Measurements from ENCODE around the gene RHOD. TPM values are rescaled to one million over a fixed set of nuclear protein-coding genes. Genes with fewer than 3 reads are reported as not detected.

Gene RHOD
- total and polyA plus RNA-seq, 10 of the 15 experiments (the other 5 are each of a cell fraction or from before 2014, with no cell fraction given), result 0.15 to 2.6 (median 1.9) TPM; not detected in 2

DNA sequence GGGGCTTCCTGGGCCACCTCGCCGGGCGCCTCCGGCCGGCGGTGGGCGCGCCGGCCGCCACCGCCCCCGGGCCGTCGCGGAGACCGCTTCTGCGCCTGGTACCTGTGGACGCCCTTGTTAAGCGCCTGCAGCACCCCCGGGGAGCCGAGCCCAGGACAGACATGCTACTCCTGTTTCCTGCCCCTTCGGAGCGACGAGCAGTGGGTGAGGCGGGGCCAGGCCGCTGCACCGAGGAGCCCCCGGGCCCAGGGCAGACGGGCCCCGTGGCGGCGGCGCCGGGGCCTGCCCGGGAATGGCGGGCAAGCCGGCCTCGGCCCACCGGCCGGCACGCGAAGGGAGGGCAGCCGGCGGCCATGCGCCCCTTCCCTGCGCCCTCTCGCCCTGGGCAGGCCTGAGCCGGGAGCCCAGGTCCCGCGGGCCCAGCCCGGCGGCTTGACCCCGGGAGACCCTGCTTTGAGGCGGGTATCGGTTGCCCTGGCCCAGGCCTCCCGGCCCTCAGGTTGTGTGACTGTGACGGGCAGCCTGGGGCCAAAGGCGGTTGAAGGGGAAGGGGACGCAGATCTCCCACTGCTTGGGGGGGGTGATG is 61.6 kb downstream of the RHOD start:
- no peaks in the 10 kb centered on the region for H3K9me3 ChIP-seq (replicated peaks; ENCODE audit: control insufficient read depth, insufficient read depth, low read length)
- in situ Hi-C loops (cut with MboI), result no loop called here
- intact Hi-C loops (cut with micrococcal nuclease; ENCODE audit: unreplicated experiment), result loop anchor here (5.0 kb wide), 1 partner anchor 36 kb away; no protein-coding TSS in a partner anchor
- BruUV-seq (replicated peaks), result no TSS peak
- ATAC-seq (peak; percentile 26), FAIRE-seq (no peak), DNase-seq (ENCODE audit: low read depth, low spot score) (no peak)
- H3K36me3 ChIP-seq (ENCODE audit: control insufficient read depth in 2 of 2, insufficient read depth in 2 of 2, low read length in 1 of 2), result peaks cover 0 to 4% of the 10 kb centered on the region in 2 experiments; a peak in 1 of 4 replicates
- peaks cover 41% of the 10 kb centered on the region for H3K79me2 ChIP-seq (ENCODE audit: control insufficient read depth, insufficient read depth, low read length)
- H3K27ac ChIP-seq (ENCODE audit: control insufficient read depth, insufficient read depth), result peak overlapping the region; percentile 94
- peaks cover 30% of the 10 kb centered on the region for H3K4me1 ChIP-seq (ENCODE audit: control insufficient read depth, insufficient read depth, low read length)
- H2AFZ ChIP-seq (ENCODE audit: control insufficient read depth, low read depth, low read length), result peak overlapping the region; percentile 86
- ChIA-PET RAD21 (ENCODE audit: unreplicated experiment) (interaction anchor here (0.8 to 1.2 kb wide), 5 partner anchors 12 to 255 kb away, joined by 3 to 11 read pairs (median 3); partner anchors contain the start of gene CLCF1), CTCF (interaction anchor here (1.0 to 2.9 kb wide), 7 partner anchors 11 to 235 kb away, joined by 3 to 12 read pairs (median 4); partner anchors contain the start of gene POLD4), POLR2A (interaction anchor here (1.0 kb wide), 2 partner anchors 122 to 170 kb away, joined by 3 to 4 read pairs; no protein-coding TSS in a partner anchor), SMC1A (ENCODE audit: uncharacterized antibody, unreplicated experiment) (interaction anchor here (1.0 to 2.0 kb wide), 3 partner anchors 18 to 47 kb away, joined by 3 to 4 read pairs (median 4); no protein-coding TSS in a partner anchor)
- H4K20me1 ChIP-seq (ENCODE audit: control insufficient read depth, insufficient read depth), result no peaks in the 10 kb centered on the region
- H3K9ac ChIP-seq (ENCODE audit: control insufficient read depth, insufficient read depth, low read length), result peak overlapping the region; percentile 88
- WGBS (ENCODE audit: insufficient coverage, insufficient replicate concordance, low lambda C conversion rate, missing lambda C conversion rate), result under 1% methylated on average over 50 of the region's 59 CpGs
- peak overlapping the region; percentile 88 for H3K4me2 ChIP-seq (ENCODE audit: control insufficient read depth, insufficient read depth)
- H3K27me3 ChIP-seq (replicated peaks in 1 of 2; ENCODE audit: control insufficient read depth in 2 of 2, insufficient read depth in 2 of 2, low read length in 1 of 2), result no peaks in the 10 kb centered on the region
- H3K4me3 ChIP-seq, result peak overlapping the region; percentile 54
- TF ChIP-seq YY1 (IDR thresholded peaks at IDR 0.05; ENCODE audit: low read depth, low read length) (peak; percentile 82), POLR2A (IDR thresholded peaks at IDR 0.05; ENCODE audit: low read depth, low read length) (peak; percentile 79), LARP7 (IDR thresholded peaks at IDR 0.05) (peak; percentile 83), BHLHE40 (IDR thresholded peaks at IDR 0.05; ENCODE audit: borderline replicate concordance in 1 of 2, low read depth in 2 of 2, low read length in 1 of 2) (peak in 1 of 2 experiments; percentile 38; a peak in 1 of 4 replicates), POU2F2 (IDR thresholded peaks at IDR 0.05; ENCODE audit: borderline replicate concordance, low read depth, low read length) (peak; percentile 18; the same call in 1 of the 3 replicates), NR2F1 (conservative IDR thresholded peaks at IDR 0.05) (peak; percentile 88), DPF2 (IDR thresholded peaks at IDR 0.05) (peak; percentile 68), IKZF1 (conservative IDR thresholded peaks at IDR 0.05) (peak; percentile 80), MYC (IDR thresholded peaks at IDR 0.05; ENCODE audit: insufficient read depth, insufficient read length, insufficient replicate concordance, low read length, severe bottlenecking) (peak; percentile 37), MXI1 (IDR thresholded peaks at IDR 0.05; ENCODE audit: low read depth, low read length) (0 out of 2 replicates have a peak, but pooled peaks have one; percentile 8), KLF5 (IDR thresholded peaks at IDR 0.05; ENCODE audit: partially characterized antibody) (no peak)
- TF ChIP-seq, protein P1, sequence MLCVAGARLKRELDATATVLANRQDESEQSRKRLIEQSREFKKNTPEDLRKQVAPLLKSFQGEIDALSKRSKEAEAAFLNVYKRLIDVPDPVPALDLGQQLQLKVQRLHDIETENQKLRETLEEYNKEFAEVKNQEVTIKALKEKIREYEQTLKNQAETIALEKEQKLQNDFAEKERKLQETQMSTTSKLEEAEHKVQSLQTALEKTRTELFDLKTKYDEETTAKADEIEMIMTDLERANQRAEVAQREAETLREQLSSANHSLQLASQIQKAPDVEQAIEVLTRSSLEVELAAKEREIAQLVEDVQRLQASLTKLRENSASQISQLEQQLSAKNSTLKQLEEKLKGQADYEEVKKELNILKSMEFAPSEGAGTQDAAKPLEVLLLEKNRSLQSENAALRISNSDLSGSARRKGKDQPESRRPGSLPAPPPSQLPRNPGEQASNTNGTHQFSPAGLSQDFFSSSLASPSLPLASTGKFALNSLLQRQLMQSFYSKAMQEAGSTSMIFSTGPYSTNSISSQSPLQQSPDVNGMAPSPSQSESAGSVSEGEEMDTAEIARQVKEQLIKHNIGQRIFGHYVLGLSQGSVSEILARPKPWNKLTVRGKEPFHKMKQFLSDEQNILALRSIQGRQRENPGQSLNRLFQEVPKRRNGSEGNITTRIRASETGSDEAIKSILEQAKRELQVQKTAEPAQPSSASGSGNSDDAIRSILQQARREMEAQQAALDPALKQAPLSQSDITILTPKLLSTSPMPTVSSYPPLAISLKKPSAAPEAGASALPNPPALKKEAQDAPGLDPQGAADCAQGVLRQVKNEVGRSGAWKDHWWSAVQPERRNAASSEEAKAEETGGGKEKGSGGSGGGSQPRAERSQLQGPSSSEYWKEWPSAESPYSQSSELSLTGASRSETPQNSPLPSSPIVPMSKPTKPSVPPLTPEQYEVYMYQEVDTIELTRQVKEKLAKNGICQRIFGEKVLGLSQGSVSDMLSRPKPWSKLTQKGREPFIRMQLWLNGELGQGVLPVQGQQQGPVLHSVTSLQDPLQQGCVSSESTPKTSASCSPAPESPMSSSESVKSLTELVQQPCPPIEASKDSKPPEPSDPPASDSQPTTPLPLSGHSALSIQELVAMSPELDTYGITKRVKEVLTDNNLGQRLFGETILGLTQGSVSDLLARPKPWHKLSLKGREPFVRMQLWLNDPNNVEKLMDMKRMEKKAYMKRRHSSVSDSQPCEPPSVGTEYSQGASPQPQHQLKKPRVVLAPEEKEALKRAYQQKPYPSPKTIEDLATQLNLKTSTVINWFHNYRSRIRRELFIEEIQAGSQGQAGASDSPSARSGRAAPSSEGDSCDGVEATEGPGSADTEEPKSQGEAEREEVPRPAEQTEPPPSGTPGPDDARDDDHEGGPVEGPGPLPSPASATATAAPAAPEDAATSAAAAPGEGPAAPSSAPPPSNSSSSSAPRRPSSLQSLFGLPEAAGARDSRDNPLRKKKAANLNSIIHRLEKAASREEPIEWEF (IDR thresholded peaks at IDR 0.05; ENCODE audit: insufficient replicate concordance, low read depth, low read length), result no peak
- TF ChIP-seq, protein P2, sequence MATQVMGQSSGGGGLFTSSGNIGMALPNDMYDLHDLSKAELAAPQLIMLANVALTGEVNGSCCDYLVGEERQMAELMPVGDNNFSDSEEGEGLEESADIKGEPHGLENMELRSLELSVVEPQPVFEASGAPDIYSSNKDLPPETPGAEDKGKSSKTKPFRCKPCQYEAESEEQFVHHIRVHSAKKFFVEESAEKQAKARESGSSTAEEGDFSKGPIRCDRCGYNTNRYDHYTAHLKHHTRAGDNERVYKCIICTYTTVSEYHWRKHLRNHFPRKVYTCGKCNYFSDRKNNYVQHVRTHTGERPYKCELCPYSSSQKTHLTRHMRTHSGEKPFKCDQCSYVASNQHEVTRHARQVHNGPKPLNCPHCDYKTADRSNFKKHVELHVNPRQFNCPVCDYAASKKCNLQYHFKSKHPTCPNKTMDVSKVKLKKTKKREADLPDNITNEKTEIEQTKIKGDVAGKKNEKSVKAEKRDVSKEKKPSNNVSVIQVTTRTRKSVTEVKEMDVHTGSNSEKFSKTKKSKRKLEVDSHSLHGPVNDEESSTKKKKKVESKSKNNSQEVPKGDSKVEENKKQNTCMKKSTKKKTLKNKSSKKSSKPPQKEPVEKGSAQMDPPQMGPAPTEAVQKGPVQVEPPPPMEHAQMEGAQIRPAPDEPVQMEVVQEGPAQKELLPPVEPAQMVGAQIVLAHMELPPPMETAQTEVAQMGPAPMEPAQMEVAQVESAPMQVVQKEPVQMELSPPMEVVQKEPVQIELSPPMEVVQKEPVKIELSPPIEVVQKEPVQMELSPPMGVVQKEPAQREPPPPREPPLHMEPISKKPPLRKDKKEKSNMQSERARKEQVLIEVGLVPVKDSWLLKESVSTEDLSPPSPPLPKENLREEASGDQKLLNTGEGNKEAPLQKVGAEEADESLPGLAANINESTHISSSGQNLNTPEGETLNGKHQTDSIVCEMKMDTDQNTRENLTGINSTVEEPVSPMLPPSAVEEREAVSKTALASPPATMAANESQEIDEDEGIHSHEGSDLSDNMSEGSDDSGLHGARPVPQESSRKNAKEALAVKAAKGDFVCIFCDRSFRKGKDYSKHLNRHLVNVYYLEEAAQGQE (IDR thresholded peaks at IDR 0.05; ENCODE audit: low read depth, low read length), result no peak
